ENCODE results near the gene VPS35.

Gene VPS35

GRCh38 chr16:46730801-46731690, 42.1 kb upstream of the VPS35 start:
- H3K4me3 ChIP-seq (ENCODE audit: low read length), result no peak overlapping the region
- no peak for DNase-seq (ENCODE audit: low read depth)
- no peak for TF ChIP-seq CTCF (IDR thresholded peaks at IDR 0.05; ENCODE audit: insufficient read depth, low read depth, low read length, missing control alignments)

DNA sequence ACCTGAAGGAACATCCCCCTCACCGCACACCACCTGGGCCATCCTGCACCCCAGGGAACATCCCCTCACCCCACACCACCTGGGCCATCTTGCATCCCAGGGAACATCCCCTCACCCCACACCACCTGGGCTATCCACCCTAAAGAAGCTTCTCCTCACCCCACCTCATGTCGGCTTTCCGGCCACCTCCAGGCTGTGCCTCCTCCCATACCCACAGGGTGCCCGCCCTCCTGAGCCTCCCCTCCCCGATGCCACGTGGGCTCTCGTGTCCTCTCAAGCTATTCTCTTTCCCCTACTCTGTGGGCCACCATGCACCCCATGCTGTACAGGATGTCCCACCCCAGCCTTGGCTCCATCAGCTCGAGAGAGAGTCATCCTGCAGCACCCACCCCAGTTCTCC, 41.1 kb upstream of the VPS35 start:
- no peak for DNase-seq (ENCODE audit: low read depth)
- H3K4me3 ChIP-seq (ENCODE audit: low read length), result no peak overlapping the region
- TF ChIP-seq CTCF (IDR thresholded peaks at IDR 0.05; ENCODE audit: insufficient read depth, low read depth, low read length, missing control alignments), result no peak

DNA sequence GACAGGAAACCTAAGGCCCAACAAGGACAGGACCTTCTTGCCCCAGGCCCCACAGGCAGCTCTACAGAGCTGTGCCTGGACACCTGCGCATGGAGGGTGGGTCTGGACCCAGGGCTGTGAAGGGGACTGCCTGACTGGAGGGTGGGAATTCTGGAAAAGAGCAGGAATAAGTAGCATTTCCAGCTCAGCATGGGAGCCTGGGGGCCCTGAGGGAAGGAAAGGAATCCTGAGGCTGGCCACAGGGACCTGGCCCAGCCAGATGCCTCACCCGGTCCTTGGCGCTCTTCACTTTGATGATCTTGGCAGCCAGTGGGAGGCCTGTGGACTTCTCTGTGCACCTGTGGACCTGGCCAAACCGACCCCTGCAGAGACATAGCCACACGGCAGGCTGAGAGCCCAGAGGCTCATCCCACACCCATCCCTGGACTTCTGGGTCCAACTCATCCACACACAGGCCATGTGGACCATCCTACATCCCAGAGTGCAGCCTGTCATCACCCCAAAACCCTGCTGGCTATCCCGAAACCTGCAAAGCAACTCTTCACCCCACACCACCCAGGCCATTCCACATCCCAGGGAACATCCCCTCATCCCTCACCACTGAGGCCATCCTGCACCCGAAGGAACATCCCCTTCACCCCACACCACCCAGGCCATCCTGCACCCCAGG, 40.5 kb upstream of the VPS35 start:
- H3K4me3 ChIP-seq (ENCODE audit: low read length), result no peak overlapping the region
- no peak for DNase-seq (ENCODE audit: low read depth)
- TF ChIP-seq CTCF (IDR thresholded peaks at IDR 0.05; ENCODE audit: insufficient read depth, low read depth, low read length, missing control alignments), result no peak

GRCh38 chr16:46728806-46729205, 39.8 kb upstream of the VPS35 start:
- TF ChIP-seq CTCF (IDR thresholded peaks at IDR 0.05; ENCODE audit: insufficient read depth, low read depth, low read length, missing control alignments), result no peak
- DNase-seq (ENCODE audit: low read depth), result no peak
- H3K4me3 ChIP-seq (ENCODE audit: low read length), result no peak overlapping the region

DNA sequence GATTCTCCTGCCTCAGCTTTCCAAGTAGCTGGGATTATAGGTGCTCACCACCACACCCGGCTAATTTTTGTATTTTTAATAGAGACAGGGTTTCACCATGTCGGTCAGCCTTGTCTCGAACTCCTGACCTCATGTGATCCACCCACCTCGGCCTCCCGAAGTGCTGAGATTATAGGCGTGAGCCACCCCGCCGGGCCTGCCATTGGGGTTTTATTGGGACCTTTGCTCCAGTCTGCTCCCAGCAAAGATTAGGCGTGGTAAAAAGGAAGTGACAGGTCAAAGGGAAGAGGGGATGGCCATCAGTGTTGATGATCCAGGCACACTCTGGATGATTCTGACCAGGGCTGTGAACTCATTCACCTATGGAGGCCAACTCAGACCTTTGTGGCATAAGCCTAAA, 38.7 kb upstream of the VPS35 start:
- DNase-seq (ENCODE audit: low read depth), result no peak
- no peak for TF ChIP-seq CTCF (IDR thresholded peaks at IDR 0.05; ENCODE audit: insufficient read depth, low read depth, low read length, missing control alignments)
- H3K4me3 ChIP-seq (ENCODE audit: low read length), result no peak overlapping the region

GRCh38 chr16:46727184-46727583, 38.2 kb upstream of the VPS35 start:
- DNase-seq (ENCODE audit: low read depth), result no peak
- TF ChIP-seq CTCF (IDR thresholded peaks at IDR 0.05; ENCODE audit: insufficient read depth, low read depth, low read length, missing control alignments), result no peak
- H3K4me3 ChIP-seq (ENCODE audit: low read length), result no peak overlapping the region
